Fibroblast of the aortic adventitia (primary cell): ENCODE results near the gene SASH1. TPM values are rescaled to one million over a fixed set of nuclear protein-coding genes. Genes with fewer than 3 reads are reported as not detected.
A peak's percentile ranks its signal among the peaks of the same experiment; 100 is the strongest.

Experiments used
- DNase-seq: peaks from one replicate; pipeline ENCODE4 v3.0.0-alpha.2; 2010; ENCODE audit warnings: low read depth
- H3K4me3 ChIP-seq: 2 replicates; pipeline ENCODE4 v1.5.1; 2011; ENCODE audit warnings: low read depth, mild to moderate bottlenecking, control low read depth, low read length, moderate library complexity
- total RNA-seq: library from RNA; depleted of rRNA; stranded (reverse); fragments of >200 nt; gene quantifications from 2 replicates; pipeline ENCODE4 v1.2.3, GENCODE V29; 2012; ENCODE audit warnings: low replicate concordance
- TF ChIP-seq, protein P1 (sequence below): IDR thresholded peaks from 2 replicates; pipeline ENCODE4 v1.5.1; 2011; ENCODE audit warnings: mild to moderate bottlenecking, low read length, control low read depth, inconsistent platforms; ENCODE audit not compliant: insufficient read depth

SASH1 gene
- total RNA-seq, 1 donor = 59.5 TPM

DNA sequence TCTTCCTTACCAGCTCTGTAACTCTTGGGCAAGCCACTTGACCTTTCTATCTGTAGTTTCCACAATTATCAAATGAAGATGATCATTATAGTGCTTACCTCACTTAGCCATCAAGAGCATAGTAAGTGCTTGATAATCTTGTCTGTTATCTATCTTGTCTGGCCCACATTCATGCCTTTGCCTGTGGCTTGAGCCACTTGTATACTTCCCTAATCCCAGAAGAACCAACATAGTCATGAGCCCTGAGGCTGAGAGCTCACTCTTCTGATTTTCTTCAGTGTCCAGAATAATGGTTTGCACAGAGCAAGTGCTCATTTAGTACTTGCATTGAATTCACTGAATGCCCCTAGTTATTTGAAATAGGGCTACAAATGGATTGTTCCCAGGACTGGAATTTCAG is 108.2 kb downstream of the SASH1 start:
- TF ChIP-seq, protein P1, sequence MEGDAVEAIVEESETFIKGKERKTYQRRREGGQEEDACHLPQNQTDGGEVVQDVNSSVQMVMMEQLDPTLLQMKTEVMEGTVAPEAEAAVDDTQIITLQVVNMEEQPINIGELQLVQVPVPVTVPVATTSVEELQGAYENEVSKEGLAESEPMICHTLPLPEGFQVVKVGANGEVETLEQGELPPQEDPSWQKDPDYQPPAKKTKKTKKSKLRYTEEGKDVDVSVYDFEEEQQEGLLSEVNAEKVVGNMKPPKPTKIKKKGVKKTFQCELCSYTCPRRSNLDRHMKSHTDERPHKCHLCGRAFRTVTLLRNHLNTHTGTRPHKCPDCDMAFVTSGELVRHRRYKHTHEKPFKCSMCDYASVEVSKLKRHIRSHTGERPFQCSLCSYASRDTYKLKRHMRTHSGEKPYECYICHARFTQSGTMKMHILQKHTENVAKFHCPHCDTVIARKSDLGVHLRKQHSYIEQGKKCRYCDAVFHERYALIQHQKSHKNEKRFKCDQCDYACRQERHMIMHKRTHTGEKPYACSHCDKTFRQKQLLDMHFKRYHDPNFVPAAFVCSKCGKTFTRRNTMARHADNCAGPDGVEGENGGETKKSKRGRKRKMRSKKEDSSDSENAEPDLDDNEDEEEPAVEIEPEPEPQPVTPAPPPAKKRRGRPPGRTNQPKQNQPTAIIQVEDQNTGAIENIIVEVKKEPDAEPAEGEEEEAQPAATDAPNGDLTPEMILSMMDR = no peak
- no peak overlapping the region for H3K4me3 ChIP-seq
- no peak for DNase-seq

DNA sequence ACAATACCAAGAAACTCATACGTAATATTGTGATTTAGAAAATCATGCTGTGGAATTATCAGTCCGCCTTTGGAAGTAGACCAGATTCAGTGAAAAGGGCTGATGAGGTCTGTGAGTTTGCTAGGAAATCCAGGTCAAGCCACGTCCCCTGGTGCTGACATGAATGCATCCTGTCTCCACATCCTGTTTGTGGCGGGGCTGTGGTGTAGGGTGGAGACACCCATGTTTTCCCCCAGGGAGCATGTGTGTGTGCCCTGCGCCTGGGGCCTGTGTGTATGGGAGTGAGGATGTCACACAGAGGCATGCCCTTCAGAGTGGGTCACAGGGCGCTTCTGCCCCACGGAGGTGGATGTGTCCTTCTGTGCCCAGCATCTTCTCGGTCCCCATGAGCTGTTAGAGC is 109.1 kb downstream of the SASH1 start:
- DNase-seq = no peak
- TF ChIP-seq, protein P1 = no peak
- H3K4me3 ChIP-seq = no peak overlapping the region

DNA sequence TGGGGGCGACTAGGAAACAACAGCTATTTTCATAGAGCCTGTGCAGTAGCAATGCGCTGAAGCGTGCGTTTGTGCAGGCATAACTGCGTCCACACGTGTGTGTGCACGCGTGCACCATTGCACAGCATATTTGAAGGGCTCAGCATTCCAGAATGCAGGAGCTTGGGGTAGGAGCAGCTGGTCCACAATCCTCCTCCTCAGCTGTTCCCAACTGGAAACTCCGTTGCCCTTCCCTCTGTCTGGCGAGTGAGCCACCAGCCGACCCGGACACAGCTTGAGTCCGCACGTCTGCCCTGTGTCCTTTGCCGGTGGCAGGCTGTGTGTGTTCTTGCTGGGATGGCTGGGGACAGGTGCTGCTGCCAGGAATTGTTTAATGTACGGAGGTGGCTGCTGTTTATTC is 110.2 kb downstream of the SASH1 start:
- no peak for DNase-seq
- no peak overlapping the region for H3K4me3 ChIP-seq
- TF ChIP-seq, protein P1 = no peak

DNA sequence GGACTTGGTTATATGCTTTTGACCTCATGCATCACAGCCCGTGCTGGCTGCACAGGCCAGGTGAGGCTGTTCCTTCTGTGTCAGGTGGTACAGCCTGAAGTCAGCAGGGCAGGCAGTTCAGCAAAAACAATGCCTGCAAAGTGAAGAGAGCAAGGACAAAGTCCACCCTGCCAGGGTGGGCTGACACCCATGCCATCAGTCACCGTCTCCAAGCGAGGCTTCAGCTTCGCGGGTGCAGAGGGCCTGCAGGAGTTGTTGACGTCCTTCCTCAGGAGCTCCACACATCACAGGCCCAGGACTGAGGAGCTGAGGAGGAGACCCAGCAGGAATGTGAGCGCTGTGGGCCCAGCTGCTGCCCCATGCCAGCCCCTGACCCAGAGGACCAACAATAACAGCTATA is 111.3 kb downstream of the SASH1 start:
- DNase-seq = no peak

DNA sequence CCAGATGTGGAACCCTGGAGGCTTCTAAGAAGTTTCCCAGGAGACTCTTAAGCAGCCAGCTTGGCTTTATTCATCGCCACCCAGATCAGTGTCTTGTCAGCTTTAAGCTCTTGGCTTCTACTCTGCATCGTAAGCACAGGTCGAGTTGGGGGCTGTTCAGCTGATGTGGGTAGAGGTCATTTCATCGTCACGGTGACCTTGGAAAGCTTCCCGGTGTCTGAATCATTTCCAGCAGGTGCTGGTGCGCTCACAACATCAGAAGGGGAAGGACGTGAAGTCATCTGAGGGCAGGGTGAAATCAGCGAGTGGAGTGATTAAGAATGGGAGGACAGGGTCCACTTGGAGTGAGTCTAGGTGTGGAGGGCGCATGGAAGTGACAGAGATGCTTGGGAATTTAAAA is 112.6 kb downstream of the SASH1 start:
- DNase-seq = peak; percentile 59
- H3K4me3 ChIP-seq = no peak overlapping the region

More for the DNA sequence above, 111.3 kb downstream of the SASH1 start:
- TF ChIP-seq, protein P1 = no peak
- no peak overlapping the region for H3K4me3 ChIP-seq

DNA sequence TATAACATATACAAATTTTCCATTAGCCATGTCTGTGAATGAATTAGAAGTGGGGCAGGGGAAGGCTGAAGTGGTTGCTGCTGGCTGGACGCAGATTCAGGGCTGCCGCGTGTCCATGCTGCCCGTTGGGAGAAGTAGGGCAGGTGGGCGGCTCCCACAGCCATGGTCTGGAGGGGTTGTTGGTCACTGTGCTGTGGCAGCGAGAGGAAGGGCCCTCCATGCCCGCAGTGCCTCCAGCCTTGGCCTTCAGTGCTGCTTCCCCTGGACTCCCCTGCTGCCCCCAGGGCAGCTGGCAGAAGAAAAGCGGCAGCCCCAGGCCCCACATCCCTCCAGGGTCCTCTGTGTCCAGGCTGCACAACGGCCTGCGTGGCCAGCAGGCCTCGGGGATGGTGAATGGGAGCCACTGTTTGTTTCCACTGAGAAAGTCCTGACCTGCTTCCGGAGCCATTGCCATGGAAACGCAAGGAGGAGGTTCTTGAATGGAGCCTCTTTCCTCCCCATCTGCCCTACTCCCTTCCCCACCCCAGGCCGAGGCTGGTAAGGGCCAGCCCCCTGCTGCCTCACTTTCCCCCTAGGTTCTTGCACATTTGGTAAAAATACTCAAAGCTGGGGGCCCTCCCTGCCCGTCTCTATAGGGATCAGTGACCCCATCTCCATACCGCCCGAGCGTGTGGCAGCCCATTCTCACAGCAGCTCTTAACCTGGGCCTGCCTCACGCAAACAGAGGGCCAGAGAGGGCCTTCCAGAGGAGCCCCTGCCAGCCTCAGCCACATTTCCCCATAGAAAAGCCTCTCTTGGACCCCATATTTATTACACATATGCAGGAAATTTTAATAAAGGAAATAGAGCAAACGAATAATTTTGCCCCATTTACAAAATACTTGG is 113.3 kb downstream of the SASH1 start:
- TF ChIP-seq, protein P1 = no peak
- no peak for DNase-seq
- no peak overlapping the region for H3K4me3 ChIP-seq

More for the DNA sequence above, 112.6 kb downstream of the SASH1 start:
- TF ChIP-seq, protein P1 = no peak
